ENCODE data around the gene EIF4G3. TPM values are rescaled to one million over a fixed set of nuclear protein-coding genes. Genes with fewer than 3 reads are reported as not detected.
"Not testable (repeated sequence)": the region's sequence is repeated elsewhere in the genome, so short reads cannot be mapped to it uniquely, and the experiment has no call there.

EIF4G3 gene
- total RNA-seq, 4 donors from 2014 or later: 48.6 to 73.6 (median 57.9) TPM

DNA sequence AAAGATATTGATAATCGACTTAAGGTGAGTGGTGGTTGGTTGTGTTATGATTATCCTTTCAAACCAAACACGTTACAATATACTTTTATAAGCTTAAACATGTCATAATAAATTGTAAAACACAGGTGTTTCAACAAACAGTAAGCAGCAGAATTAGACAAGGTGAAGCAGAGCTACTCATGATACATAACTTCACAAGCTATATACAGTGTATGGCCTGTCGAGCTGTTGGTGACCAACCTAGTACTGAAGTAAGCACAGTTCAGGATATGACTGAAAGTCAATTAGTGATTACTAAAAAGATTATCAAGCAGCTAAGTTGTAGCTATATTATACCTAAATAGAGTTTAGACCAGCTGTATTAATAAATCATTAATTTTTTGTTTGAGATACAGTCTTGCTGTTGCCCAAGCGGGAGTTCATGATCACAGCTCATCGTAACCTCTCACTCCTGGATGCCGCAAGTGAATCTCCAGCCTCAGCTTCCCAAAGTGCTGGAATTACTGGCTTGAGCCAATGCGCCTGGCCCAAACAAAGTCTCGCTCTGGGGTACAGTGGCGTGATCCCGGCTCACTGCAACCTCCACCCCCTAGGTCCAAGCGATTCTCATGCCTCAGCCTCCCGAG, 148.1 kb downstream of the EIF4G3 start:
- TF ChIP-seq EP300 (IDR thresholded peaks at IDR 0.05) (no peak), POLR2AphosphoS5 (IDR thresholded peaks at IDR 0.05) (no peak), POLR2A (IDR thresholded peaks at IDR 0.05) (no peak)
- TF ChIP-seq, protein P1, sequence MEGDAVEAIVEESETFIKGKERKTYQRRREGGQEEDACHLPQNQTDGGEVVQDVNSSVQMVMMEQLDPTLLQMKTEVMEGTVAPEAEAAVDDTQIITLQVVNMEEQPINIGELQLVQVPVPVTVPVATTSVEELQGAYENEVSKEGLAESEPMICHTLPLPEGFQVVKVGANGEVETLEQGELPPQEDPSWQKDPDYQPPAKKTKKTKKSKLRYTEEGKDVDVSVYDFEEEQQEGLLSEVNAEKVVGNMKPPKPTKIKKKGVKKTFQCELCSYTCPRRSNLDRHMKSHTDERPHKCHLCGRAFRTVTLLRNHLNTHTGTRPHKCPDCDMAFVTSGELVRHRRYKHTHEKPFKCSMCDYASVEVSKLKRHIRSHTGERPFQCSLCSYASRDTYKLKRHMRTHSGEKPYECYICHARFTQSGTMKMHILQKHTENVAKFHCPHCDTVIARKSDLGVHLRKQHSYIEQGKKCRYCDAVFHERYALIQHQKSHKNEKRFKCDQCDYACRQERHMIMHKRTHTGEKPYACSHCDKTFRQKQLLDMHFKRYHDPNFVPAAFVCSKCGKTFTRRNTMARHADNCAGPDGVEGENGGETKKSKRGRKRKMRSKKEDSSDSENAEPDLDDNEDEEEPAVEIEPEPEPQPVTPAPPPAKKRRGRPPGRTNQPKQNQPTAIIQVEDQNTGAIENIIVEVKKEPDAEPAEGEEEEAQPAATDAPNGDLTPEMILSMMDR (IDR thresholded peaks at IDR 0.05): no peak
- no peaks in the 10 kb centered on the region for H3K27me3 ChIP-seq

GRCh38 chr1:21027805-21028204, 148.9 kb downstream of the EIF4G3 start:
- H3K9me3 ChIP-seq: no peaks in the 10 kb centered on the region
- no peaks in the 10 kb centered on the region for H3K27me3 ChIP-seq
- H3K36me3 ChIP-seq: no peaks in the 10 kb centered on the region
- WGBS, 2 donors (ENCODE audit: low coverage in 1 of 2): 38 to 100% methylated on average over 1 of the region's 1 CpG
- H3K4me3 ChIP-seq: no peak overlapping the region
- TF ChIP-seq POLR2AphosphoS5 (IDR thresholded peaks at IDR 0.05): no peak
- no peak for TF ChIP-seq EP300 (IDR thresholded peaks at IDR 0.05)
- no peak for TF ChIP-seq POLR2A (IDR thresholded peaks at IDR 0.05)
- TF ChIP-seq, protein P1 (IDR thresholded peaks at IDR 0.05): no peak
- H3K4me1 ChIP-seq: peaks cover 0 to 33% (median 0%) of the 10 kb centered on the region in 3 donors
- ATAC-seq: no peak
- H3K27ac ChIP-seq: no peak overlapping the region

More for the DNA sequence above, 148.1 kb downstream of the EIF4G3 start:
- Histone ChIP-seq H3K9me3 (no peaks in the 10 kb centered on the region), H3K27ac (no peak overlapping the region), H3K36me3 (no peaks in the 10 kb centered on the region), H3K4me3 (no peak overlapping the region), H3K4me1 (peaks cover 0 to 35% (median 0%) of the 10 kb centered on the region in 3 donors)
- ATAC-seq: no peak
- 83 to 92% methylated on average over 4 to 12 of the region's 12 CpGs for WGBS, 2 donors (ENCODE audit: low coverage in 1 of 2)

DNA sequence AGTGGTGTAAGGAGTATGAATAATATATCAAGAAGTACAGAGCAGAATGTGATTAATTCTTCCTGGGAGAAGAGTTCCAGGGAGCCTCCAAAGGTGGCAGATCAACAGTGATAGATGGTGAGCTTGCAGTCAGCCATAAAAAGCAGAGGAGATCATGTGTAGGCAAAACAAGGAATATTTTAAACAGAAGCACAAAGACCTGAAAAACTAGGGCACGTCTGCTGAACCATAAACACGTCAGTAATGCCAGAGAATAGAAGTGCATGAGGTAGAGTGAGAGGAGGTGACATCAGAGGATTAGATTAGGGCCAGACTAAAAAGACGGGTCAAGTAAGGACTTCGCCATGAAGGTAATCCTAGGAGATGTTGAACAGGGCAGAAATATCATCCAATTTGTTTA, 151.8 kb downstream of the EIF4G3 start:
- Histone ChIP-seq H3K4me1 (peaks cover 8 to 41% (median 9%) of the 10 kb centered on the region in 3 donors), H3K36me3 (no peaks in the 10 kb centered on the region), H3K27ac (no peak overlapping the region), H3K9me3 (no peaks in the 10 kb centered on the region), H3K27me3 (no peaks in the 10 kb centered on the region), H3K4me3 (no peak overlapping the region)
- TF ChIP-seq, protein P1 (IDR thresholded peaks at IDR 0.05): no peak
- TF ChIP-seq POLR2A (IDR thresholded peaks at IDR 0.05): no peak
- no peak for TF ChIP-seq POLR2AphosphoS5 (IDR thresholded peaks at IDR 0.05)
- no peak for TF ChIP-seq EP300 (IDR thresholded peaks at IDR 0.05)
- 70 to 73% methylated on average over 4 of the region's 4 CpGs for WGBS, 2 donors (ENCODE audit: low coverage in 1 of 2)
- no peak for ATAC-seq

DNA sequence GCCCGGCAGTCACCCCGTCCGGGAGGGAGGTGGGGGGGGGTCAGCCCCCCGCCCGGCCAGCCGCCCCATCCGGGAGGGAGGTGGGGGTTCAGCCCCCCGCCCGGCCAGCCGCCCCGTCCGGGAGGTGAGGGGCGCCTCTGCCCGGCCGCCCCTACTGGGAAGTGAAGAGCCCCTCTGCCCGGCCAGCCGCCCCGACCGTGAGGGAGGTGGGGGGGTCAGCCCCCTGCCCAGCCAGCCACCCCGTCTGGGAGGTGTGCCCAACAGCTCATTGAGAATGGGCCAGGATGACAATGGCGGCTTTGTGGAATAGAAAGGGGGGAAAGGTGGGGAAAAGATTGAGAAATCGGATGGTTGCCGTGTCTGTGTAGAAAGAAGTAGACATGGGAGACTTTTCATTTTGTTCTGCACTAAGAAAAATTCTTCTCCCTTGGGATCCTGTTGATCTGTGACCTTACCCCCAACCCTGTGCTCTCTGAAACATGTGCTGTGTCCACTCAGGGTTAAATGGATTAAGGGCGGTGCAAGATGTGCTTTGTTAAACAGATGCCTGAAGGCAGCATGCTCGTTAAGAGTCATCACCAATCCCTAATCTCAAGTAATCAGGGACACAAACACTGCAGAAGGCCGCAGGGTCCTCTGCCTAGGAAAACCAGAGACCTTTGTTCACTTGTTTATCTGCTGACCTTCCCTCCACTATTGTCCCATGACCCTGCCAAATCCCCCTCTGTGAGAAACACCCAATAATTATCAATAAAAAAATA, 152.4 kb downstream of the EIF4G3 start:
- H3K4me3 ChIP-seq, H3K36me3 ChIP-seq, H3K9me3 ChIP-seq, H3K27me3 ChIP-seq, ATAC-seq: not testable (repeated sequence)
- H3K4me1 ChIP-seq: peaks cover 8 to 41% (median 9%) of the 10 kb centered on the region in 3 donors
- WGBS, 2 donors (ENCODE audit: low coverage in 1 of 2): no CpG with 5 or more reads among the region's 26 CpGs
- H3K27ac ChIP-seq: peak overlapping the region in 2 of 4 donors; percentile 86 to 89

- Histone ChIP-seq H3K27ac (peak overlapping the region; percentile 83 to 98 (median 88)), H3K27me3 (no peaks in the 10 kb centered on the region), H3K4me3 (peak overlapping the region; percentile 34 to 35), H3K9me3 (no peaks in the 10 kb centered on the region), H3K36me3 (no peaks in the 10 kb centered on the region), H3K4me1 (peaks cover 8 to 41% (median 9%) of the 10 kb centered on the region in 3 donors)
- TF ChIP-seq POLR2A (IDR thresholded peaks at IDR 0.05) (no peak), POLR2AphosphoS5 (IDR thresholded peaks at IDR 0.05) (peak; percentile 96), EP300 (IDR thresholded peaks at IDR 0.05) (no peak)
- TF ChIP-seq, protein P1 (IDR thresholded peaks at IDR 0.05): no peak
- WGBS, 2 donors (ENCODE audit: low coverage in 1 of 2): 13 to 15% methylated on average over 6 of the region's 6 CpGs
- ATAC-seq: peak; percentile 100
These were observed 154.2 kb downstream of the EIF4G3 start for GRCh38 chr1:21022279-21023040.

Measured in gastroesophageal sphincter (tissue), 4 donors.